ENCODE results near the gene FOXP4. TPM values are rescaled to one million over a fixed set of nuclear protein-coding genes. Genes with fewer than 3 reads are reported as not detected.

The FOXP4 gene
- total RNA-seq, 1 experiment from 2014 or later: 26.0 TPM

- Histone ChIP-seq H3K27me3 (ENCODE audit: insufficient read depth, low read depth) (no peaks in the 10 kb centered on the region), H3K79me2 (ENCODE audit: low read depth) (no peaks in the 10 kb centered on the region), H3F3A (ENCODE audit: insufficient read depth, low read depth) (no peaks in the 10 kb centered on the region), H3K4me3 (no peak overlapping the region), H2AFZ (no peak overlapping the region), H3K4me2 (no peak overlapping the region), H3K4me1 (replicated peaks; ENCODE audit: insufficient read depth) (no peaks in the 10 kb centered on the region), H3K27ac (no peak overlapping the region), H4K20me1 (ENCODE audit: insufficient read depth) (no peaks in the 10 kb centered on the region), H3K9me3 (ENCODE audit: insufficient read depth, low read depth) (no peaks in the 10 kb centered on the region), H3K36me3 (ENCODE audit: low read depth) (no peaks in the 10 kb centered on the region), H3K9me2 (ENCODE audit: insufficient read depth) (no peaks in the 10 kb centered on the region)
- no TSS peak for BruUV-seq (replicated peaks)
- CTCF ChIA-PET: no interaction called here
- intact Hi-C loops (cut with micrococcal nuclease; ENCODE audit: unreplicated experiment): no loop called here
- POLR2A ChIA-PET (ENCODE audit: unreplicated experiment): interaction anchor here (0.6 to 0.7 kb wide), 2 partner anchors 34 to 193 kb away, joined by 3 to 4 read pairs; no protein-coding TSS in a partner anchor
- no peak for DNase-seq
- no peak for TF ChIP-seq EZH2 (IDR thresholded peaks at IDR 0.05; ENCODE audit: low read depth)
- TF ChIP-seq, protein P1, sequence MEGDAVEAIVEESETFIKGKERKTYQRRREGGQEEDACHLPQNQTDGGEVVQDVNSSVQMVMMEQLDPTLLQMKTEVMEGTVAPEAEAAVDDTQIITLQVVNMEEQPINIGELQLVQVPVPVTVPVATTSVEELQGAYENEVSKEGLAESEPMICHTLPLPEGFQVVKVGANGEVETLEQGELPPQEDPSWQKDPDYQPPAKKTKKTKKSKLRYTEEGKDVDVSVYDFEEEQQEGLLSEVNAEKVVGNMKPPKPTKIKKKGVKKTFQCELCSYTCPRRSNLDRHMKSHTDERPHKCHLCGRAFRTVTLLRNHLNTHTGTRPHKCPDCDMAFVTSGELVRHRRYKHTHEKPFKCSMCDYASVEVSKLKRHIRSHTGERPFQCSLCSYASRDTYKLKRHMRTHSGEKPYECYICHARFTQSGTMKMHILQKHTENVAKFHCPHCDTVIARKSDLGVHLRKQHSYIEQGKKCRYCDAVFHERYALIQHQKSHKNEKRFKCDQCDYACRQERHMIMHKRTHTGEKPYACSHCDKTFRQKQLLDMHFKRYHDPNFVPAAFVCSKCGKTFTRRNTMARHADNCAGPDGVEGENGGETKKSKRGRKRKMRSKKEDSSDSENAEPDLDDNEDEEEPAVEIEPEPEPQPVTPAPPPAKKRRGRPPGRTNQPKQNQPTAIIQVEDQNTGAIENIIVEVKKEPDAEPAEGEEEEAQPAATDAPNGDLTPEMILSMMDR (conservative IDR thresholded peaks at IDR 0.05): no peak
These were observed 97.7 kb downstream of the FOXP4 start for GRCh38 chr6:41643899-41644269.

DNA sequence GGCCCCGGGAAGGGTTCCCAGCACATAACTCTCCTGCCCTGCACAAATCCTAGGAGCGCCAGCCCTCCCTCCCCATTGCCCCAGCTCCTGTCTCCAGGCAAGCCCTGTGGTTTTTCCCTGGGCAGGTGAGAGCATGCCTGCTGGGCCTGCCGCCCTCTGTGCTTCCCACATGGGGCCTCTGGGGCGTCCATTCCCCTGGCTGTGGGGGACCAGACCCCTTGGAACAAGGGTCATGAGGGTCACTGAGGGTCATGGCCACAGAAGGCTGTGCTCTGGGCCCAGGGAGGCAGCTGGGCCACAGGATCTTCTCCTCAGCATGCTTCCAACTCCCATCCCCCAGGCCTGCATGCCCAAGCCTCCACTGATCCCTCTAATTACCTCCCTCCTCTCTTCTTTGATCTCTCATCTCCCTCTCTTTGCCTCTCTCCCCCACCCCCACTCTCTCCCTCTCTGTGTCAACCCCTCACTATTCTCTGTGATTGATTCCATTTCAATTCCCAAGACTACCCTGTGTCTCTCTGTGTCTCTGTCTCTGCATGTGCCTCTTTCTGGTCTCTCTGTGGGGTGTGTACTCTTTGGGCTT is 98.2 kb downstream of the FOXP4 start:
- TF ChIP-seq, protein P1 (conservative IDR thresholded peaks at IDR 0.05): no peak
- no peak for TF ChIP-seq EZH2 (IDR thresholded peaks at IDR 0.05; ENCODE audit: low read depth)
- no peaks in the 10 kb centered on the region for H4K20me1 ChIP-seq (ENCODE audit: insufficient read depth)
- no peaks in the 10 kb centered on the region for H3K9me2 ChIP-seq (ENCODE audit: insufficient read depth)
- ChIA-PET POLR2A (ENCODE audit: unreplicated experiment) (interaction anchor here (0.7 kb wide), 1 partner anchor 34 kb away, joined by 4 read pairs; no protein-coding TSS in a partner anchor), CTCF (interaction anchor here (0.6 kb wide), 1 partner anchor 66 kb away, joined by 10 read pairs; no protein-coding TSS in a partner anchor)
- H3K4me1 ChIP-seq (replicated peaks; ENCODE audit: insufficient read depth): no peaks in the 10 kb centered on the region
- H3K9me3 ChIP-seq (ENCODE audit: insufficient read depth, low read depth): no peaks in the 10 kb centered on the region
- no peaks in the 10 kb centered on the region for H3F3A ChIP-seq (ENCODE audit: insufficient read depth, low read depth)
- DNase-seq: no peak
- H3K79me2 ChIP-seq (ENCODE audit: low read depth): no peaks in the 10 kb centered on the region
- no peak overlapping the region for H3K4me3 ChIP-seq
- intact Hi-C loops (cut with micrococcal nuclease; ENCODE audit: unreplicated experiment): no loop called here
- H3K27ac ChIP-seq: no peak overlapping the region
- H3K36me3 ChIP-seq (ENCODE audit: low read depth): no peaks in the 10 kb centered on the region
- H2AFZ ChIP-seq: no peak overlapping the region
- no TSS peak for BruUV-seq (replicated peaks)
- no peaks in the 10 kb centered on the region for H3K27me3 ChIP-seq (ENCODE audit: insufficient read depth, low read depth)
- H3K4me2 ChIP-seq: no peak overlapping the region

DNA sequence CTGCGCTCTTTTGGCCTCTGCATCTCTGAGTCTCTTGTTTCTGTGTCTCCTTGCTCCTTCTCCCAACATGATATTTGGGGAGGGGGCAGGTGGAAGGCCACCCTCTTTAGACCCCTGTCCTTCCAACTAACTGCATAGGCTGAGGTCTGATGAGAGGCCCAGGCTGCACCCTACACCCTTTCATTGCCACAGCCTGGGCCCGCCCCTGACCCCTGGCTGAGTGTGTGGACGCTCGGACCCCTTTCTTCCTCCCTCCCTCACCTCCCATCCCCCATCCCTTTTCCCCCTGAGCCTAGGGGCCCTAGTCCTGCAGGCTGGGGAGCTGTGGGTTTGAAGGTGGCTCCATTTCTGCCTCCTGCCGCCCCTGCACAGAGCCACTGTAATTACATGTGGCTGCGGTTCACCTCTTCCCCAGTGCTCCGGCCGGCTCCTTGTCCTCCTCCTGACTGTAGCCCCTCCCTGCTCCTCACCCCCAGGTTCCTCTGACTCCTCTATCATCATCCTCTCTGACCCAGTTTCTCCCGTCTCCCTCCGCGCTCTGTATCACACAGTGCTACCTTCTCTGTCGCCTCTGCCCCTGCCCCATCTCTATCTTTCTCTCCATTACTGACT is 98.9 kb downstream of the FOXP4 start:
- DNase-seq: no peak
- Histone ChIP-seq H3K79me2 (ENCODE audit: low read depth) (no peaks in the 10 kb centered on the region), H2AFZ (no peak overlapping the region), H4K20me1 (ENCODE audit: insufficient read depth) (no peaks in the 10 kb centered on the region), H3K9me2 (ENCODE audit: insufficient read depth) (no peaks in the 10 kb centered on the region), H3K36me3 (ENCODE audit: low read depth) (no peaks in the 10 kb centered on the region), H3K27me3 (ENCODE audit: insufficient read depth, low read depth) (no peaks in the 10 kb centered on the region), H3F3A (ENCODE audit: insufficient read depth, low read depth) (no peaks in the 10 kb centered on the region), H3K9me3 (ENCODE audit: insufficient read depth, low read depth) (no peaks in the 10 kb centered on the region), H3K4me1 (replicated peaks; ENCODE audit: insufficient read depth) (no peaks in the 10 kb centered on the region), H3K4me3 (no peak overlapping the region), H3K4me2 (no peak overlapping the region), H3K27ac (no peak overlapping the region)
- intact Hi-C loops (cut with micrococcal nuclease; ENCODE audit: unreplicated experiment): no loop called here
- TF ChIP-seq EZH2 (IDR thresholded peaks at IDR 0.05; ENCODE audit: low read depth): no peak
- TF ChIP-seq, protein P1 (conservative IDR thresholded peaks at IDR 0.05): no peak
- no TSS peak for BruUV-seq (replicated peaks)
- ChIA-PET CTCF (no interaction called here), POLR2A (ENCODE audit: unreplicated experiment) (no interaction called here)
